Measurements from ENCODE around the gene VTA1.

DNA sequence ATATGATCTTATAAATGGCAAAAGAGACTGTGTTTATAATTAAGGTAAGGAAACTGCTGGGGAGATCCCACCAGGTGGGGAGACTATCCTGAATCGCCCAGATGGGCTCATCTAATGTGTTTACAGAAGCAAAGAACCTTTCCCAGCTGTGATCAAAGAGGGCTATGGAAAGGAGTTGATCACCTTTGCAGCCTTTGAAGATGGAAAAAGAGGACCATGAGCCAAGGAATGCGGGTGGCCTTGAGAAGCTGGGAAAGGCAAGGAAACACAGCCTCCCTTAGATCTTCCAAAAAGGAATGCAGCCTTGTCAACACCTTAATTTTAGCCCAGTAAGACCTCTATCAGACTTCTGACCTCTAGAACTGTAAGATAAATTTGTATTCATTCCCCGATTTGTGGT, 88.2 kb downstream of the VTA1 start:
- no peak for TF ChIP-seq ZNF274 (IDR thresholded peaks at IDR 0.05; ENCODE audit: low read depth, low read length)
- no peak for TF ChIP-seq SUZ12 (IDR thresholded peaks at IDR 0.05; ENCODE audit: extremely low read depth, insufficient read depth, insufficient read length)
